Dendritic cell treated with granulocyte-macrophage colony-stimulating factor and Interleukin-4, amounts not matched to agents 40 ng/mL and 50 ng/mL, for 4 days (primary cell): Measurements from ENCODE around the gene DIRAS2.

ENCODE experiments used
- H3K27ac Mint-ChIP-seq: one replicate; pipeline ENCODE4 v1.8.0; 2022; ENCODE audit warnings: mild to moderate bottlenecking, mixed read lengths
- H3K27me3 Mint-ChIP-seq: one replicate; pipeline ENCODE4 v1.8.0; 2022; ENCODE audit warnings: mild to moderate bottlenecking, mixed read lengths
- H3K36me3 Mint-ChIP-seq: one replicate; pipeline ENCODE4 v1.8.0; 2022; ENCODE audit warnings: low read depth, mixed read lengths
- H3K4me1 Mint-ChIP-seq: one replicate; pipeline ENCODE4 v1.8.0; 2022; ENCODE audit warnings: low read depth, mixed read lengths
- H3K4me3 Mint-ChIP-seq: one replicate; pipeline ENCODE4 v1.8.0; 2022; ENCODE audit warnings: mild to moderate bottlenecking, moderate library complexity, mixed read lengths
- H3K9me3 Mint-ChIP-seq: one replicate; pipeline ENCODE4 v1.8.0; 2022; ENCODE audit warnings: mixed read lengths
- intact Hi-C: fragments of 100-400 bp; cut with micrococcal nuclease; formaldehyde crosslinking; loops from one replicate; pipeline ENCODE4 v1.15.0; 2022

Gene DIRAS2

DNA sequence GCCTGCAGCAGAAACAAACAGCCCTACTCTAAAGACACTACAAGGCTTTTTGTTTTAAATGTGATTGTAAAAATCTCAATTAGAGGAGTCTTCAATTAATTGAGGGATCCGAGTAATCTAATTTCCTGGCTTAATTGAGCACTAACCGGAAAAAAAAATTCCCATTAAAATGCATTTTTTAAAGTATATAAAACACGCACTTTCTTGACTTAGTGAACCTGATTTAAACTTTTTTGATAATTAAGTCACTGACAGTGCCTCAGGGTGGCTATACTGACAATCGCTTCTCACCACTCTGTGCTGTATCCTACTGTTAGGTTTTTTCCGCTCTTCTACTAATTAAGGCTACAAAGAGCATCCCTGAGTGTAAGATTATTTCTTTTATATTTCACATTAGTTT, 44.4 kb downstream of the DIRAS2 start:
- Mint-ChIP-seq H3K27me3 (peaks cover 15% of the 10 kb centered on the region), H3K4me3 (no peak overlapping the region), H3K27ac (no peak overlapping the region), H3K4me1 (no peaks in the 10 kb centered on the region), H3K36me3 (no peaks in the 10 kb centered on the region), H3K9me3 (peaks cover 8% of the 10 kb centered on the region)
- intact Hi-C loops = no loop called here

DNA sequence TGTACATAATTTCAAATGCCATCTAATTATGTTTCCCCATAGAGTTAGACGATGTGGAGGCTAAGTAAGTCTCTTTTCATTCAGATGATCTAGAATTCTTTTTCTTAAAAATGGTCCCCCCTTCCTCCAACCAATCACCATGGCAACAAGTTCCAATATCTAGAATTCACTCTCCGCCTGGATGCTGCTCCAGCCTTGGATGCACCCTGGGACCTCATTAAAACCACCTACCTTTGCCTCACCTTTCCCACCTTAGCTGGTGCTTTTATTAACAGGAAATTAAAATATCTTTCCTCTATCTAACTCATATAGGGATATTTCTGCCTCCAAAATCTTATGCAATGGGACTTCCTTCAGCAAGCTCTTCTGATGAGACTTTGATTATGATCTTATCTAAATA, 49.0 kb downstream of the DIRAS2 start:
- Mint-ChIP-seq H3K9me3 (peaks cover 8% of the 10 kb centered on the region), H3K36me3 (no peaks in the 10 kb centered on the region), H3K4me1 (no peaks in the 10 kb centered on the region), H3K27me3 (peaks cover 13% of the 10 kb centered on the region), H3K4me3 (no peak overlapping the region), H3K27ac (no peak overlapping the region)
- intact Hi-C loops = no loop called here

- Mint-ChIP-seq H3K4me3 (no peak overlapping the region), H3K27ac (no peak overlapping the region), H3K4me1 (no peaks in the 10 kb centered on the region), H3K36me3 (no peaks in the 10 kb centered on the region), H3K27me3 (peaks cover 9% of the 10 kb centered on the region), H3K9me3 (no peaks in the 10 kb centered on the region)
- intact Hi-C loops = no loop called here
Observed at GRCh38 chr9:90580576-90580975, 62.0 kb downstream of the DIRAS2 start.

GRCh38 chr9:90579181-90579580, 63.4 kb downstream of the DIRAS2 start:
- Mint-ChIP-seq H3K36me3 (no peaks in the 10 kb centered on the region), H3K27ac (no peak overlapping the region)

GRCh38 chr9:90578126-90578815, 64.4 kb downstream of the DIRAS2 start:
- no peaks in the 10 kb centered on the region for H3K9me3 Mint-ChIP-seq
- no peak overlapping the region for H3K4me3 Mint-ChIP-seq
- no peaks in the 10 kb centered on the region for H3K4me1 Mint-ChIP-seq
- H3K36me3 Mint-ChIP-seq = no peaks in the 10 kb centered on the region
- H3K27me3 Mint-ChIP-seq = peaks cover 9% of the 10 kb centered on the region
- intact Hi-C loops = no loop called here
- no peak overlapping the region for H3K27ac Mint-ChIP-seq

More at GRCh38 chr9:90579181-90579580, 63.4 kb downstream of the DIRAS2 start:
- intact Hi-C loops = no loop called here
- peaks cover 9% of the 10 kb centered on the region for H3K27me3 Mint-ChIP-seq
- no peak overlapping the region for H3K4me3 Mint-ChIP-seq
- no peaks in the 10 kb centered on the region for H3K9me3 Mint-ChIP-seq
- H3K4me1 Mint-ChIP-seq = no peaks in the 10 kb centered on the region

- H3K9me3 Mint-ChIP-seq = no peaks in the 10 kb centered on the region
- H3K36me3 Mint-ChIP-seq = no peaks in the 10 kb centered on the region
- peaks cover 5% of the 10 kb centered on the region for H3K4me1 Mint-ChIP-seq
- no peak overlapping the region for H3K4me3 Mint-ChIP-seq
- peaks cover 1% of the 10 kb centered on the region for H3K27me3 Mint-ChIP-seq
- H3K27ac Mint-ChIP-seq = no peak overlapping the region
- intact Hi-C loops = no loop called here
Observed at GRCh38 chr9:90569511-90569910, 73.1 kb downstream of the DIRAS2 start.

DNA sequence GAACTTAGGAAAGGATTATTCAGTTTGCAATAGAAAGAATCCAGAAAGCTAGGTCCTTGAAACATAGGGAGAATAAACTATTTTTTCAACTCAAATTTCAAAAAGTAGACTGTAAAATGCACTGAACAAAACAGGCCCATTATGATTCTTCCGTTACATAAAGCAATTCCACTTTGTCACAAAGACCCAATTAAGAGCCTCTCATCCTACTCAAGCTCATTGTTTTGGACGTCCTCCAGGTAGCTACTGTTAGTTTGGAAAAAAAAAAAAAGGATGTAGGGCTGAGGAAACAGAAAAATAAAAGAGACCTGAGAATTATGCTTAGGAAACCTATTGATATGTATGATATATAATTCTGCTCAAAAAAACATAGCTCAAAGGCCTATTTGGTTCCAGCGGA, 74.0 kb downstream of the DIRAS2 start:
- no peak overlapping the region for H3K27ac Mint-ChIP-seq
- no peaks in the 10 kb centered on the region for H3K36me3 Mint-ChIP-seq
- H3K9me3 Mint-ChIP-seq = no peaks in the 10 kb centered on the region
- peaks cover 5% of the 10 kb centered on the region for H3K4me1 Mint-ChIP-seq
- peaks cover 1% of the 10 kb centered on the region for H3K27me3 Mint-ChIP-seq
- intact Hi-C loops = no loop called here
- H3K4me3 Mint-ChIP-seq = no peak overlapping the region

DNA sequence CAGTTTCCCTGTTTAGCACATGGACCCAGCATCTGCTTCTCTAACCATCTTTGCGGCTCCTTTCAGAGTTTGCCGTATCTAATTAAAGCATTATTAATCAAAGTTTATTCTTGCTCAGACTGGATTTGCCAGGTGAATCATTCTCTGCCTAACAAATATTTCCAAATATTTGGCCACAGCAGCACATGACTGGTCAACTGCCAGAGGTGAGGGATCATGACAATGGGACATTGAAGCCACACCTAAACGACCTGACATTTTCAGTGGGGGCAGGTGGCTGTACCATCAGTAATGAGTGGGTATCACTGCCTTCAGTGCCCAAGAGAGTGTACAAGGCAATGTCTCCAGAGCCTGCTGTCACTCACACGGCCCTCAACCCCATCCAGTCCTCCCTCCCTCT, 80.4 kb downstream of the DIRAS2 start:
- intact Hi-C loops = no loop called here
- Mint-ChIP-seq H3K36me3 (no peaks in the 10 kb centered on the region), H3K27ac (no peak overlapping the region), H3K4me3 (no peak overlapping the region), H3K4me1 (no peaks in the 10 kb centered on the region), H3K27me3 (no peaks in the 10 kb centered on the region), H3K9me3 (no peaks in the 10 kb centered on the region)
